Activated T-helper 1 cell treated with anti-CD3 and anti-CD28 coated beads, Interleukin-12 subunit alpha, Interleukin-12 subunit beta, Interleukin-2, Interleukin-4 antibody, amounts not matched to agents 30 ng/mL and 10 ng/mL and 1 ng/mL, durations not matched to agents 14 hours and 24 hours and 36 hours (primary cell): ENCODE measurements around the gene LRP3. TPM values are rescaled to one million over a fixed set of nuclear protein-coding genes. Genes with fewer than 3 reads are reported as not detected.

Experiments used
- DNase-seq: peaks from one replicate; pipeline ENCODE4 v3.0.0; 2021; ENCODE audit warnings: low spot score
- H3K27ac Mint-ChIP-seq: one replicate; pipeline ENCODE4 v1.8.0; 2021; ENCODE audit warnings: mild to moderate bottlenecking, mixed read lengths
- H3K27me3 Mint-ChIP-seq: one replicate; pipeline ENCODE4 v1.8.0; 2022; ENCODE audit warnings: mild to moderate bottlenecking, moderate library complexity, mixed read lengths; ENCODE audit not compliant: insufficient read depth
- H3K36me3 Mint-ChIP-seq: one replicate; pipeline ENCODE4 v1.8.0; 2021; ENCODE audit warnings: low read depth, mixed read lengths
- H3K4me1 Mint-ChIP-seq: one replicate; pipeline ENCODE4 v1.8.0; 2021; ENCODE audit warnings: low read depth, mixed read lengths
- H3K4me3 Mint-ChIP-seq: one replicate; pipeline ENCODE4 v1.8.0; 2021; ENCODE audit warnings: mild to moderate bottlenecking, moderate library complexity, mixed read lengths
- H3K9me3 Mint-ChIP-seq: one replicate; pipeline ENCODE4 v1.8.0; 2021; ENCODE audit warnings: mixed read lengths
- intact Hi-C: fragments of 100-400 bp; cut with micrococcal nuclease; formaldehyde crosslinking; loops from one replicate; pipeline ENCODE4 v1.15.1; 2024
- total RNA-seq: library from RNA; stranded (reverse); gene quantifications from 2 replicates; pipeline ENCODE4 v1.2.3, GENCODE V29; 2022

LRP3 gene
- total RNA-seq, 1 donor from 2014 or later: 0.13 TPM

DNA sequence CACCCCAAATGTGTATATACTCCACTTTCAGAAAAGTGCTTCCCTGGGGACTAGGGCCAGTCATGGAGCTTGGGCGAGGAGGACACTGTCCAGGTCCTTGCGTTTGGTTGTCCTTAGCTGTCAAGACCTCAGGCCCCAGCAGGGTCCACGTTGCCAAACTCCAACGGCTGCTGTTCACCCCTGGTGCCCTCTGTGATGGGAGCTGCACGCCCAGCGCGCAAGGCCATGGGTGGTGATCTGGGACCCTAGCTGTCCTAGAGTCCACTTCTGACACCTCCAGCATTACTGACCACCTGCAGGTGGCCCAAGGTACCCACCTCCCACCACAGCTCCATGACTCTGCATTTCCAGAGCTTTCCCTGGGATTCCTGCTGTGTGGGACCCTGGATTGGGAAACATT lies 4.0 kb downstream of the LRP3 start:
- no peak for DNase-seq
- H3K36me3 Mint-ChIP-seq: no peaks in the 10 kb centered on the region
- H3K4me3 Mint-ChIP-seq: no peak overlapping the region
- H3K9me3 Mint-ChIP-seq: no peaks in the 10 kb centered on the region
- intact Hi-C loops: no loop called here
- H3K27ac Mint-ChIP-seq: no peak overlapping the region
- H3K27me3 Mint-ChIP-seq: peaks cover 24% of the 10 kb centered on the region
- H3K4me1 Mint-ChIP-seq: no peaks in the 10 kb centered on the region

DNA sequence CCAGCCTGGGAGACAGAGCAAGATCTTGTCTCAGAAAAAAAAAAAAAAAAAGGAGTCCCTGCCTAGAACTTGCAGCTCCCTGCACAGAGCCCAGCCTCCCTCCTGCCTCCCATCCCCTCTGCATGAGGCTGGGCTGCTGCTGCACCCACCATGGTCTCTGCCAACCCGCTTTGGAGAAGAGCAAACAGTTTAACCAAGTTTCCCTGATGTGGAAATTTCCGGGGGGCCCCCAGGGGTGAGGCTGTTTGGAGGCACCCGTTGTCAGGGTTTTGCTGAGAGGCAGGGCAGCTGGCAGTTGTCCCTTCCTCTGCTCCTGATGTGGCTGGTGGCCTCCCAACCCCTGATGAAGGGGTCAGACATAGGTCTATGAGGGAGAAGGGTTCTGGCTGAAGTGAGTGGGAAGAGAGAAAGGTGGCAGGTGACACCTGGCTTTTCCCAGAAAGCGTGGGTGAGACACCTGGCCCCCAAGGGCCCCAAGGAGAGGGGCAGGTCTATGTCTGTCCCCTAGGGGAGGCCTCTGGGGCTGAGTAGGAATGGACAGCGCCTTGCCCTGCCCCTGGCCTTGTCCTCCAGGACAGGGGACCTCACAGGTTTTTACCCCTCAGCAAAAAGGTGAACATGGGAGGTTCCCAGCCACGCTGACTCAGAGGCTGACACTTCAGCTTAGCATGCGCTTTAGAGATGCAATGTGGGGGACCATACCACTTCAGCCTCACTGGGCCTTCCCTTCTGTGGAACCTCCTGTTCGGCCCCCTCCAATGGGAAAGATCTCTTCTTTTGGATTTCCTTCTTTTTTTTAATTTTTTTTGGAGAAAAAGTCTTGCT lies 5.5 kb downstream of the LRP3 start:
- intact Hi-C loops: no loop called here
- Mint-ChIP-seq H3K27ac (no peak overlapping the region), H3K4me3 (no peak overlapping the region), H3K36me3 (no peaks in the 10 kb centered on the region), H3K4me1 (no peaks in the 10 kb centered on the region), H3K27me3 (peaks cover 18% of the 10 kb centered on the region), H3K9me3 (no peaks in the 10 kb centered on the region)
- no peak for DNase-seq

- Mint-ChIP-seq H3K36me3 (no peaks in the 10 kb centered on the region), H3K27ac (no peak overlapping the region), H3K4me1 (no peaks in the 10 kb centered on the region), H3K4me3 (no peak overlapping the region), H3K27me3 (peaks cover 6% of the 10 kb centered on the region), H3K9me3 (no peaks in the 10 kb centered on the region)
- intact Hi-C loops: no loop called here
- DNase-seq: no peak
These were observed 7.3 kb downstream of the LRP3 start for GRCh38 chr19:33201473-33201872.

DNA sequence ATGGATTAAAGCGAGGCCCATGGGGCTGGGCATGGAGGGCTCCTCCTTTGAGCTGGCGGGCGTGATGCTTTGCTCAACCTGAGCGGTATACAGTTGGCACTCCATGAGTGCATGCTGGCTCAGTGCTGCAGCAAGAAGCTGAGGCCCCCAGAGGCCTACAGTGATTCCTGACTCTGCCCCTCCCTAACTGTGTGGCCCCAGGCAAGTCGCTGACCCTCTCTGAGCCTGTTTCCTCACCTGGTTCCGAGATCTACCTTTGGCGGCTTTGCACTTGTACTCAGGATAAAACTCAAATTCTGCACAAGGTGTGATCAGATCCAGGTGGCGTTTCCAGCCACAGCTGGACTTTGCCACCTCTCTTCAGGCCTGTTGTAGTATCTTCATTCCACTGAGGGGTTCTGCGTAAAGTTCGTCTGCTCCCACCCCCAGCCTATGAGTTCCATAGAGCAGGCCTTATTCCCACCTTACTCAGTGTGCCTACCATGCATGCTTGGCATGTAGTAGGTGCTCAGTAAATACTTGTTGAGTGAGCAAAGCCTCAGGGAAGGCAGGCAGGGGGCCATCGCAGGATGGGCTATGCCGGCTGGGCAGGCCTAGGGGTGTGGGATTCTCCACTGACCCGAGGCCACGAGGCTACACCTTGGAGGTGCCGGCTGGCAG lies 7.9 kb downstream of the LRP3 start:
- intact Hi-C loops: no loop called here
- Mint-ChIP-seq H3K9me3 (no peaks in the 10 kb centered on the region), H3K27me3 (peaks cover 3% of the 10 kb centered on the region)

GRCh38 chr19:33202546-33203507 lies 8.7 kb downstream of the LRP3 start:
- Mint-ChIP-seq H3K27ac (no peak overlapping the region), H3K9me3 (no peaks in the 10 kb centered on the region), H3K4me1 (no peaks in the 10 kb centered on the region), H3K27me3 (no peaks in the 10 kb centered on the region), H3K4me3 (no peak overlapping the region), H3K36me3 (no peaks in the 10 kb centered on the region)
- intact Hi-C loops: no loop called here
- DNase-seq: no peak

More for the DNA sequence above, 7.9 kb downstream of the LRP3 start:
- Mint-ChIP-seq H3K4me3 (no peak overlapping the region), H3K4me1 (no peaks in the 10 kb centered on the region), H3K27ac (no peak overlapping the region), H3K36me3 (no peaks in the 10 kb centered on the region)
- no peak for DNase-seq

- Mint-ChIP-seq H3K27me3 (no peaks in the 10 kb centered on the region), H3K36me3 (no peaks in the 10 kb centered on the region), H3K4me1 (no peaks in the 10 kb centered on the region), H3K9me3 (no peaks in the 10 kb centered on the region), H3K4me3 (no peak overlapping the region), H3K27ac (no peak overlapping the region)
- no peak for DNase-seq
- intact Hi-C loops: no loop called here
These were observed 9.4 kb downstream of the LRP3 start for GRCh38 chr19:33203529-33203928.

GRCh38 chr19:33204136-33204973 lies 10.2 kb downstream of the LRP3 start:
- Mint-ChIP-seq H3K9me3 (no peaks in the 10 kb centered on the region), H3K4me1 (no peaks in the 10 kb centered on the region), H3K27me3 (no peaks in the 10 kb centered on the region), H3K36me3 (no peaks in the 10 kb centered on the region), H3K27ac (no peak overlapping the region), H3K4me3 (no peak overlapping the region)
- no peak for DNase-seq
- intact Hi-C loops: no loop called here

- Mint-ChIP-seq H3K4me3 (no peak overlapping the region), H3K9me3 (no peaks in the 10 kb centered on the region), H3K27me3 (no peaks in the 10 kb centered on the region), H3K27ac (no peak overlapping the region), H3K36me3 (no peaks in the 10 kb centered on the region), H3K4me1 (no peaks in the 10 kb centered on the region)
- intact Hi-C loops: no loop called here
- DNase-seq: no peak
These were observed 11.0 kb downstream of the LRP3 start for GRCh38 chr19:33205110-33205509.

GRCh38 chr19:33205531-33206260 lies 11.6 kb downstream of the LRP3 start:
- no peak overlapping the region for H3K27ac Mint-ChIP-seq
- intact Hi-C loops: no loop called here
- no peak overlapping the region for H3K4me3 Mint-ChIP-seq
- H3K9me3 Mint-ChIP-seq: no peaks in the 10 kb centered on the region
- H3K36me3 Mint-ChIP-seq: no peaks in the 10 kb centered on the region
- no peak for DNase-seq
- no peaks in the 10 kb centered on the region for H3K4me1 Mint-ChIP-seq
- no peaks in the 10 kb centered on the region for H3K27me3 Mint-ChIP-seq

GRCh38 chr19:33206261-33207039 lies 12.3 kb downstream of the LRP3 start:
- H3K27me3 Mint-ChIP-seq: no peaks in the 10 kb centered on the region
- H3K9me3 Mint-ChIP-seq: no peaks in the 10 kb centered on the region
- no peaks in the 10 kb centered on the region for H3K36me3 Mint-ChIP-seq
- H3K4me1 Mint-ChIP-seq: no peaks in the 10 kb centered on the region
- intact Hi-C loops: no loop called here
- no peak overlapping the region for H3K27ac Mint-ChIP-seq
- DNase-seq: no peak
- no peak overlapping the region for H3K4me3 Mint-ChIP-seq

DNA sequence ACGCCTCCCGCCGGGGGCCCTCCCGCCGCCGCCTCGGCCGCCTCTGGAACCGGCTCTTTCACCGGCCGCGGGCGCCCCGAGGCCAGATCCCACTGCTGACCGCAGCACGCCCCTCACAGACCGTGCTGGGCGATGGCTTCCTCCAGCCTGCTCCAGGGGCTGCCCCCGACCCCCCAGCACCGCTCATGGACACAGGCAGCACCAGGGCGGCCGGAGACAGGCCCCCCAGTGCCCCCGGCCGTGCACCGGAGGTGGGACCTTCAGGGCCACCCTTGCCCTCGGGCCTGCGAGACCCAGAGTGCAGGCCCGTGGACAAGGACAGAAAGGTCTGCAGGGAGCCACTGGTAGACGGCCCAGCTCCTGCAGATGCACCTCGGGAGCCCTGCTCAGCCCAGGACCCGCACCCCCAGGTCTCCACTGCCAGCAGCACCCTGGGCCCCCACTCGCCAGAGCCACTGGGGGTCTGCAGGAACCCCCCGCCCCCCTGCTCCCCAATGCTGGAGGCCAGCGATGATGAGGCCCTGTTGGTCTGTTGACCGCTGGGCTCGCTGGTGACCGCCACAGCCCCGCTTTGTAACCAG lies 13.0 kb downstream of the LRP3 start:
- DNase-seq: no peak
- Mint-ChIP-seq H3K27me3 (no peaks in the 10 kb centered on the region), H3K9me3 (no peaks in the 10 kb centered on the region), H3K4me3 (no peak overlapping the region), H3K27ac (no peak overlapping the region), H3K36me3 (no peaks in the 10 kb centered on the region), H3K4me1 (no peaks in the 10 kb centered on the region)
- intact Hi-C loops: no loop called here
